A673 (cell line): ENCODE data around the gene LRBA. TPM values are rescaled to one million over a fixed set of nuclear protein-coding genes. Genes with fewer than 3 reads are reported as not detected.

Experiments used
- BruUV-seq: library from RNA; stranded (reverse); fragments of 400-500 nt; replicated peaks from 2 replicates; lab custom pipeline; 2021; lab: Mats Ljungman, UMichigan
- CTCF ChIA-PET: fragments of 300-600 bp; sonication (Branson Sonifier 250); formaldehyde crosslinking; loops from one replicate; lab custom pipeline; 2022; ENCODE audit warnings: antibody characterized with exemption; lab: Charles Lee
- POLR2A ChIA-PET: fragments of 300-600 bp; sonication (Branson Sonifier 250); formaldehyde crosslinking; loops from one replicate; lab custom pipeline; 2022; ENCODE audit warnings: antibody characterized with exemption; ENCODE audit not compliant: low non-redundant PET; lab: Charles Lee
- DNase-seq: peaks from one replicate; pipeline ENCODE4 v3.0.0-alpha.2; 2015; ENCODE audit warnings: low spot score
- H3K27ac ChIP-seq: fragments of 200-600 bp; sonication (generic); 2 replicates; pipeline ENCODE4 v1.5.1; 2016; ENCODE audit warnings: mixed run types, low read depth, mild to moderate bottlenecking, mixed read lengths, antibody characterized with exemption, low read length; ENCODE audit not compliant: poor library complexity, severe bottlenecking
- H3K27me3 ChIP-seq: fragments of 200-600 bp; sonication (generic); replicated peaks from 2 replicates; pipeline ENCODE4 v1.6.1; 2017; ENCODE audit warnings: mixed run types, low read depth, mild to moderate bottlenecking, mixed read lengths, antibody characterized with exemption, low read length; ENCODE audit not compliant: insufficient read depth, poor library complexity
- H3K36me3 ChIP-seq: fragments of 200-600 bp; sonication (generic); 2 replicates; pipeline ENCODE4 v1.6.1; 2016; ENCODE audit warnings: mixed run types, mild to moderate bottlenecking, mixed read lengths, antibody characterized with exemption, low read length; ENCODE audit not compliant: insufficient read depth, poor library complexity, severe bottlenecking
- H3K4me1 ChIP-seq: fragments of 200-600 bp; sonication (generic); 2 replicates; pipeline ENCODE4 v1.6.1; 2017; ENCODE audit warnings: mixed run types, mild to moderate bottlenecking, mixed read lengths, antibody characterized with exemption, low read length; ENCODE audit not compliant: insufficient read depth, poor library complexity, severe bottlenecking
- H3K4me3 ChIP-seq: fragments of 200-600 bp; sonication (generic); 2 replicates; pipeline ENCODE4 v1.5.1; 2016; ENCODE audit warnings: low read depth, mixed run types, mild to moderate bottlenecking, mixed read lengths, low read length; ENCODE audit not compliant: poor library complexity, severe bottlenecking
- H3K9me3 ChIP-seq: fragments of 200-600 bp; sonication (generic); 2 replicates; pipeline ENCODE4 v1.6.1; 2016; ENCODE audit warnings: mixed run types, low read depth, mild to moderate bottlenecking, mixed read lengths, antibody characterized with exemption, low read length; ENCODE audit not compliant: poor library complexity, severe bottlenecking
- EZH2 ChIP-seq: fragments of 200-600 bp; sonication (generic); IDR thresholded peaks from 2 replicates; pipeline ENCODE4 v1.6.1; 2017; ENCODE audit warnings: borderline replicate concordance, low read depth, mild to moderate bottlenecking, mixed read lengths, antibody characterized with exemption, low read length; ENCODE audit not compliant: poor library complexity, severe bottlenecking
- intact Hi-C: fragments of 100-400 bp; cut with micrococcal nuclease; formaldehyde crosslinking; loops from one replicate; pipeline ENCODE4 v1.10.0; 2022; ENCODE audit not compliant: unreplicated experiment
- total RNA-seq: library from RNA; stranded (reverse); gene quantifications from 2 replicates; pipeline ENCODE4 v1.2.3, GENCODE V29; 2021
- TF ChIP-seq, protein P1 (sequence below): fragments of 300-800, 200-600 bp; sonication (generic); conservative IDR thresholded peaks from 2 replicates; pipeline ENCODE4 v1.5.1; 2017; ENCODE audit warnings: low read depth, mild to moderate bottlenecking, antibody characterized with exemption, low read length, moderate library complexity, mixed read lengths

LRBA gene
- total RNA-seq, 1 experiment from 2014 or later, result 35.7 TPM

DNA sequence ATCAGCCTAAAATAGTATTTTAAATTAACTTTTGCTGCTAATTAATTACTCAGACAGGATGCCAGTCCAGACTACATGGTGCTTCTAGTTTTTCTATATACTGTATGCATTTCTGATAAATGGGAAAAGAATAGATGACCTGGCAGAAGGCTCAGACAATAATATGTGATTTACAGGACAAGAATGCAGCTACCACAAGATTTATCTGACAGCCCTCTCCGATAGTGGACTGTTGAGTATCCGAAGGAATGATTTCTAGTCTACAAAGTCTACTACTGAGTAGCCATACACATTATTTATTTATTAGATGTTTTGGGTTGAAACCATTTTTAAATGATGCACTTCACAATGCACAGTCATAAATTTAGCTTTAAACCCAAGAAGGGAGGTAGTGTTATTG is 220.4 kb downstream of the LRBA start:
- H3K9me3 ChIP-seq, result no peaks in the 10 kb centered on the region
- no peaks in the 10 kb centered on the region for H3K27me3 ChIP-seq
- no peaks in the 10 kb centered on the region for H3K36me3 ChIP-seq
- intact Hi-C loops, result loop anchor here (5.0 kb wide), 1 partner anchor 197 kb away; no protein-coding TSS in a partner anchor
- CTCF ChIA-PET, result no interaction called here
- H3K4me3 ChIP-seq, result no peak overlapping the region
- no peak for TF ChIP-seq EZH2
- TF ChIP-seq, protein P1, sequence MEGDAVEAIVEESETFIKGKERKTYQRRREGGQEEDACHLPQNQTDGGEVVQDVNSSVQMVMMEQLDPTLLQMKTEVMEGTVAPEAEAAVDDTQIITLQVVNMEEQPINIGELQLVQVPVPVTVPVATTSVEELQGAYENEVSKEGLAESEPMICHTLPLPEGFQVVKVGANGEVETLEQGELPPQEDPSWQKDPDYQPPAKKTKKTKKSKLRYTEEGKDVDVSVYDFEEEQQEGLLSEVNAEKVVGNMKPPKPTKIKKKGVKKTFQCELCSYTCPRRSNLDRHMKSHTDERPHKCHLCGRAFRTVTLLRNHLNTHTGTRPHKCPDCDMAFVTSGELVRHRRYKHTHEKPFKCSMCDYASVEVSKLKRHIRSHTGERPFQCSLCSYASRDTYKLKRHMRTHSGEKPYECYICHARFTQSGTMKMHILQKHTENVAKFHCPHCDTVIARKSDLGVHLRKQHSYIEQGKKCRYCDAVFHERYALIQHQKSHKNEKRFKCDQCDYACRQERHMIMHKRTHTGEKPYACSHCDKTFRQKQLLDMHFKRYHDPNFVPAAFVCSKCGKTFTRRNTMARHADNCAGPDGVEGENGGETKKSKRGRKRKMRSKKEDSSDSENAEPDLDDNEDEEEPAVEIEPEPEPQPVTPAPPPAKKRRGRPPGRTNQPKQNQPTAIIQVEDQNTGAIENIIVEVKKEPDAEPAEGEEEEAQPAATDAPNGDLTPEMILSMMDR, result no peak
- DNase-seq, result no peak
- H3K27ac ChIP-seq, result no peak overlapping the region
- POLR2A ChIA-PET, result no interaction called here
- BruUV-seq, result no TSS peak
- peaks cover 15% of the 10 kb centered on the region for H3K4me1 ChIP-seq

GRCh38 chr4:150789864-150790263 is 225.2 kb downstream of the LRBA start:
- DNase-seq, result peak; percentile 98
- ChIA-PET CTCF (no interaction called here), POLR2A (interaction anchor here (0.6 kb wide), 1 partner anchor 77 kb away, joined by 6 read pairs; no protein-coding TSS in a partner anchor)
- H3K36me3 ChIP-seq, result no peaks in the 10 kb centered on the region
- BruUV-seq, result no TSS peak
- intact Hi-C loops, result loop anchor here (5.0 kb wide), 1 partner anchor 193 kb away; no protein-coding TSS in a partner anchor
- H3K9me3 ChIP-seq, result no peaks in the 10 kb centered on the region
- no peak overlapping the region for H3K27ac ChIP-seq
- no peak for TF ChIP-seq EZH2
- TF ChIP-seq, protein P1, result no peak
- H3K4me1 ChIP-seq, result peaks cover 25% of the 10 kb centered on the region
- H3K27me3 ChIP-seq, result no peaks in the 10 kb centered on the region
- H3K4me3 ChIP-seq, result no peak overlapping the region

- BruUV-seq, result no TSS peak
- DNase-seq, result no peak
- no peak overlapping the region for H3K4me3 ChIP-seq
- no peaks in the 10 kb centered on the region for H3K36me3 ChIP-seq
- ChIA-PET POLR2A (no interaction called here), CTCF (no interaction called here)
- TF ChIP-seq, protein P1, result no peak
- TF ChIP-seq EZH2, result no peak
- intact Hi-C loops, result no loop called here
- H3K27ac ChIP-seq, result no peak overlapping the region
- no peaks in the 10 kb centered on the region for H3K27me3 ChIP-seq
- no peaks in the 10 kb centered on the region for H3K9me3 ChIP-seq
- peaks cover 27% of the 10 kb centered on the region for H3K4me1 ChIP-seq
These were observed 230.1 kb downstream of the LRBA start for GRCh38 chr4:150784939-150785338.
